GM21447 (cell line): ENCODE measurements around the gene KLF2.

Source experiments
- ATAC-seq: cut with Tn5 transposase; IDR thresholded peaks from one replicate; pipeline ENCODE4 v1.9.1; 2021; ENCODE audit not compliant: unreplicated experiment

Gene KLF2

GRCh38 chr19:16375157-16375935 lies 50.7 kb downstream of the KLF2 start:
- ATAC-seq: no peak

GRCh38 chr19:16375936-16376185 lies 51.2 kb downstream of the KLF2 start:
- ATAC-seq: no peak

- ATAC-seq: no peak
Observed at GRCh38 chr19:16376241-16376640, 51.6 kb downstream of the KLF2 start.

GRCh38 chr19:16376649-16377048 lies 52.0 kb downstream of the KLF2 start:
- no peak for ATAC-seq

GRCh38 chr19:16377521-16377920 lies 52.9 kb downstream of the KLF2 start:
- ATAC-seq: no peak
